H1 (cell line): Measurements from ENCODE around the gene TNPO3. TPM values are rescaled to one million over a fixed set of nuclear protein-coding genes. Genes with fewer than 3 reads are reported as not detected.

Source experiments
- CTCF ChIA-PET: fragments of 300-600 bp; sonication (Branson Sonifier 250); formaldehyde crosslinking; loops from one replicate; lab custom pipeline; 2021; ENCODE audit not compliant: partially characterized antibody; lab: Charles Lee
- POLR2A ChIA-PET: fragments of 300-600 bp; sonication (Branson Sonifier 250); formaldehyde crosslinking; loops from one replicate; lab custom pipeline; 2021; ENCODE audit warnings: inconsistent platforms; ENCODE audit not compliant: partially characterized antibody; lab: Charles Lee
- DNase-seq, 2 experiments: peaks; one replicate each; pipeline versions ENCODE4 v3.0.0 to v3.0.0-alpha.2; 2010 to 2022; ENCODE audit warnings: low spot score in 2 of 2, low read depth in 1 of 2, mixed read lengths in 1 of 2
- FAIRE-seq: peaks from 2 replicates; lab custom pipeline; 2011; peaks lifted over from hg19 to GRCh38; lab: Jason Lieb, UNC
- H2AFZ ChIP-seq: 2 replicates; pipeline ENCODE4 v1.8.1; 2012; ENCODE audit warnings: low read length, inconsistent platforms
- H2AK5ac ChIP-seq: 2 replicates; pipeline ENCODE4 v1.6.1; 2013; ENCODE audit warnings: low read depth, low read length
- H2BK120ac ChIP-seq: replicated peaks from 2 replicates; pipeline ENCODE3; 2013; ENCODE audit warnings: low read depth, low read length, inconsistent platforms
- H2BK12ac ChIP-seq: 2 replicates; pipeline ENCODE4 v1.6.1; 2013; ENCODE audit warnings: low read depth, low read length
- H2BK15ac ChIP-seq: 2 replicates; pipeline ENCODE4 v1.6.1; 2013; ENCODE audit warnings: low read length
- H2BK20ac ChIP-seq: 2 replicates; pipeline ENCODE4 v1.6.1; 2013; ENCODE audit warnings: low read length
- H2BK5ac ChIP-seq: 2 replicates; pipeline ENCODE4 v1.6.1; 2013; ENCODE audit warnings: low read depth, low read length
- H3K14ac ChIP-seq: 2 replicates; pipeline ENCODE4 v1.6.1; 2013; ENCODE audit warnings: inconsistent platforms; ENCODE audit not compliant: insufficient read length
- H3K18ac ChIP-seq: 2 replicates; pipeline ENCODE4 v1.6.1; 2013; ENCODE audit warnings: low read length; ENCODE audit errors: extremely low read depth
- H3K23ac ChIP-seq: 2 replicates; pipeline ENCODE4 v1.6.1; 2013; ENCODE audit warnings: inconsistent platforms; ENCODE audit not compliant: insufficient read length
- H3K23me2 ChIP-seq: 2 replicates; pipeline ENCODE4 v1.6.1; 2013; ENCODE audit warnings: low read depth, low read length
- H3K27ac ChIP-seq: 2 replicates; pipeline ENCODE4 v1.6.1; 2011; ENCODE audit warnings: low read depth, low read length, inconsistent platforms
- H3K27me3 ChIP-seq, 4 experiments: replicated peaks in 1 of 4; 1 replicate in 1 of 4; 2 replicates in 3 of 4; pipeline versions ENCODE4 v1.6.1 to v1.8.1; 2011 to 2013; ENCODE audit warnings: low read length in 3 of 4, mild to moderate bottlenecking in 3 of 4, inconsistent platforms in 2 of 4, mixed read lengths in 2 of 4, moderate library complexity in 1 of 4; ENCODE audit not compliant: control insufficient read depth in 3 of 4, insufficient read depth in 3 of 4; ENCODE audit errors: extremely low read depth in 1 of 4
- H3K36me3 ChIP-seq, 4 experiments: 2 replicates each; pipeline versions ENCODE4 v1.6.1 to v1.8.1; 2011 to 2013; ENCODE audit warnings: mild to moderate bottlenecking in 4 of 4, low read length in 3 of 4, moderate library complexity in 2 of 4, control low read depth in 1 of 4, inconsistent platforms in 1 of 4; ENCODE audit not compliant: insufficient read depth in 4 of 4, control insufficient read depth in 2 of 4
- H3K4ac ChIP-seq: replicated peaks from 2 replicates; pipeline ENCODE3; 2013; ENCODE audit warnings: low read length, low read depth, mixed read lengths, inconsistent platforms; ENCODE audit not compliant: insufficient read length
- H3K4me1 ChIP-seq, 4 experiments: replicated peaks in 1 of 4; 1 replicate in 1 of 4; 2 replicates in 3 of 4; pipeline versions ENCODE4 v1.6.1 to v1.8.1; 2011 to 2013; ENCODE audit warnings: low read length in 3 of 4, inconsistent platforms in 2 of 4, mixed read lengths in 1 of 4; ENCODE audit not compliant: insufficient read depth in 4 of 4, control insufficient read depth in 3 of 4
- H3K4me2 ChIP-seq, 2 experiments: 2 replicates each; pipeline versions ENCODE4 v1.6.1 to v1.8.1; 2011 to 2013; ENCODE audit warnings: low read depth in 2 of 2, low read length in 2 of 2, control low read depth in 1 of 2, inconsistent platforms in 1 of 2, mild to moderate bottlenecking in 1 of 2; ENCODE audit not compliant: insufficient read depth in 1 of 2
- H3K4me3 ChIP-seq, 4 experiments: fragments of 200-600, 300-600 bp in 1 of 4; sonication (generic), shearing (Covaris generic), sonication (Bioruptor Twin) in 1 of 4; 2 replicates each; pipeline versions ENCODE4 v1.5.1 to v1.8.1; 2011 to 2016; ENCODE audit warnings: low read length in 4 of 4, low read depth in 3 of 4, control low read depth in 2 of 4, inconsistent platforms in 2 of 4, mild to moderate bottlenecking in 2 of 4, mixed read lengths in 1 of 4, moderate library complexity in 1 of 4; ENCODE audit not compliant: insufficient read depth in 2 of 4; ENCODE audit errors: extremely low read depth in 1 of 4
- H3K56ac ChIP-seq: replicated peaks from 2 replicates; pipeline ENCODE3; 2013; ENCODE audit warnings: low read depth, mild to moderate bottlenecking, mixed read lengths, low read length, inconsistent platforms; ENCODE audit not compliant: insufficient read length
- H3K79me1 ChIP-seq: 2 replicates; pipeline ENCODE4 v1.6.1; 2013; ENCODE audit warnings: low read depth, low read length, control low read depth
- H3K79me2 ChIP-seq, 2 experiments: 2 replicates each; pipeline versions ENCODE4 v1.6.1 to v1.8.1; 2012 to 2013; ENCODE audit warnings: low read length in 2 of 2, mild to moderate bottlenecking in 2 of 2, inconsistent platforms in 1 of 2; ENCODE audit not compliant: insufficient read depth in 2 of 2, control insufficient read depth in 1 of 2
- H3K9ac ChIP-seq, 4 experiments: replicated peaks in 1 of 4; 1 replicate in 1 of 4; 2 replicates in 3 of 4; pipeline versions ENCODE4 v1.6.1 to v1.8.1; 2011 to 2013; ENCODE audit warnings: low read depth in 3 of 4, low read length in 3 of 4, control low read depth in 2 of 4, mild to moderate bottlenecking in 2 of 4, moderate library complexity in 2 of 4, inconsistent platforms in 1 of 4; ENCODE audit errors: extremely low read depth in 1 of 4
- H3K9me3 ChIP-seq, 2 experiments: 2 replicates each; pipeline versions ENCODE4 v1.6.1 to v1.8.1; 2012 to 2013; ENCODE audit warnings: mild to moderate bottlenecking in 2 of 2, moderate library complexity in 2 of 2, control low read depth in 1 of 2, inconsistent platforms in 1 of 2, low read depth in 1 of 2, low read length in 1 of 2, mixed read lengths in 1 of 2; ENCODE audit not compliant: insufficient read depth in 2 of 2
- H4K20me1 ChIP-seq, 2 experiments: replicated peaks in 1 of 2; 2 replicates each; pipeline versions ENCODE3 to v1.8.1; 2011 to 2013; ENCODE audit warnings: inconsistent platforms in 2 of 2, low read length in 2 of 2, mild to moderate bottlenecking in 1 of 2; ENCODE audit not compliant: insufficient read depth in 2 of 2, control insufficient read depth in 1 of 2
- H4K5ac ChIP-seq: 2 replicates; pipeline ENCODE4 v1.6.1; 2013; ENCODE audit warnings: low read length, low read depth, mixed read lengths, inconsistent platforms; ENCODE audit not compliant: insufficient read length
- H4K8ac ChIP-seq: 2 replicates; pipeline ENCODE4 v1.8.0; 2013; ENCODE audit warnings: mild to moderate bottlenecking, moderate library complexity, low read length, inconsistent platforms; ENCODE audit not compliant: insufficient read depth; ENCODE audit errors: extremely low read depth
- H4K91ac ChIP-seq: replicated peaks from 2 replicates; pipeline ENCODE3; 2013; ENCODE audit warnings: low read length, mixed read lengths, inconsistent platforms; ENCODE audit not compliant: insufficient read length
- ASH2L ChIP-seq: fragments of 200-600, 300-600 bp; sonication (generic); IDR thresholded peaks from one replicate; pipeline ENCODE4 v1.7.1; 2017; ENCODE audit warnings: low read length
- BACH1 ChIP-seq: IDR thresholded peaks from 2 replicates; pipeline ENCODE4 v1.6.1; 2012; ENCODE audit warnings: low read length, improper control_type of control experiment
- KDM4A ChIP-seq: IDR thresholded peaks from one replicate; pipeline ENCODE4 v1.7.1; 2012; ENCODE audit warnings: low read depth, mild to moderate bottlenecking, moderate library complexity, low read length, inconsistent platforms; ENCODE audit not compliant: severe bottlenecking
- MAFK ChIP-seq: IDR thresholded peaks from 2 replicates; pipeline ENCODE4 v1.6.1; 2012; ENCODE audit warnings: low read depth, mild to moderate bottlenecking, improper control_type of control experiment, low read length
- POLR2A ChIP-seq, 2 experiments: IDR thresholded peaks; 1 replicate in 1 of 2; 2 replicates in 1 of 2; pipeline ENCODE4 v1.6.1; 2011; ENCODE audit warnings: low read depth in 2 of 2, low read length in 2 of 2, mild to moderate bottlenecking in 2 of 2; ENCODE audit errors: control extremely low read depth in 1 of 2
- POLR2AphosphoS5 ChIP-seq: IDR thresholded peaks from 2 replicates; pipeline ENCODE4 v1.6.1; 2011; ENCODE audit warnings: low read depth, low read length
- POU5F1 ChIP-seq: IDR thresholded peaks from 2 replicates; pipeline ENCODE4 v1.6.1; 2011; ENCODE audit warnings: low read depth, mild to moderate bottlenecking, low read length, moderate library complexity
- RBBP5 ChIP-seq: IDR thresholded peaks from 2 replicates; pipeline ENCODE4 v1.7.1; 2012; ENCODE audit warnings: low read depth, mild to moderate bottlenecking, inconsistent platforms, low read length, moderate library complexity, borderline replicate concordance
- RFX5 ChIP-seq: IDR thresholded peaks from 2 replicates; pipeline ENCODE4 v1.6.1; 2011; ENCODE audit warnings: low read depth, low read length, improper control_type of control experiment, borderline replicate concordance
- RXRA ChIP-seq: IDR thresholded peaks from 2 replicates; pipeline ENCODE4 v1.6.1; 2011; ENCODE audit warnings: low read depth, mild to moderate bottlenecking, low read length, moderate library complexity; ENCODE audit not compliant: insufficient read depth
- SP4 ChIP-seq: IDR thresholded peaks from 2 replicates; pipeline ENCODE4 v1.6.1; 2012; ENCODE audit warnings: low read length, inconsistent platforms
- WGBS, 2 experiments: shearing (Covaris generic) in 1 of 2; methylation state at CpG; one replicate each; pipeline versions ENCODE4 v1.1.6 to v1.1.7; 2013 to 2015; ENCODE audit warnings: low lambda C conversion rate in 2 of 2, mixed read lengths in 2 of 2, inconsistent platforms in 1 of 2, low coverage in 1 of 2, missing lambda C conversion rate in 1 of 2; ENCODE audit not compliant: insufficient replicate concordance in 2 of 2, insufficient coverage in 1 of 2, insufficient read length in 1 of 2; ENCODE audit errors: extremely low coverage in 1 of 2, missing lambda C conversion rate in 1 of 2; 5-methylcytosine and 5-hydroxymethylcytosine counted together
- polyA plus RNA-seq, 7 experiments: library from polyadenylated mRNA; depleted of rRNA in 3 of 7; stranded (reverse) in 5 of 7; unstranded in 2 of 7; fragments of >200 nt in 5 of 7; fragments of 200-250 nt in 2 of 7; gene quantifications; 1 replicate in 5 of 7; 2 replicates in 1 of 7; 4 replicates in 1 of 7; pipeline versions ENCODE4 v1.2.1 to v1.2.3, GENCODE V29; 2011 to 2013; ENCODE audit warnings: missing spikeins in 2 of 7, mixed read lengths in 2 of 7
- total RNA-seq: library from RNA; stranded (reverse); fragmentation: NEBNext Ultra II Directional; extraction: Animal tissue kit (Norgen Biotek cat#: 25700); gene quantifications from 2 replicates; pipeline ENCODE4 v1.2.1, GENCODE V29; 2021
- TF ChIP-seq, protein P1 (sequence below): IDR thresholded peaks from 2 replicates; pipeline ENCODE4 v1.6.1; 2012; ENCODE audit warnings: inconsistent platforms

Gene TNPO3
- total and polyA plus RNA-seq, 2 of the 8 experiments (the other 6 are each of a cell fraction or from before 2014, with no cell fraction given) = 67.6 to 99.2 TPM

DNA sequence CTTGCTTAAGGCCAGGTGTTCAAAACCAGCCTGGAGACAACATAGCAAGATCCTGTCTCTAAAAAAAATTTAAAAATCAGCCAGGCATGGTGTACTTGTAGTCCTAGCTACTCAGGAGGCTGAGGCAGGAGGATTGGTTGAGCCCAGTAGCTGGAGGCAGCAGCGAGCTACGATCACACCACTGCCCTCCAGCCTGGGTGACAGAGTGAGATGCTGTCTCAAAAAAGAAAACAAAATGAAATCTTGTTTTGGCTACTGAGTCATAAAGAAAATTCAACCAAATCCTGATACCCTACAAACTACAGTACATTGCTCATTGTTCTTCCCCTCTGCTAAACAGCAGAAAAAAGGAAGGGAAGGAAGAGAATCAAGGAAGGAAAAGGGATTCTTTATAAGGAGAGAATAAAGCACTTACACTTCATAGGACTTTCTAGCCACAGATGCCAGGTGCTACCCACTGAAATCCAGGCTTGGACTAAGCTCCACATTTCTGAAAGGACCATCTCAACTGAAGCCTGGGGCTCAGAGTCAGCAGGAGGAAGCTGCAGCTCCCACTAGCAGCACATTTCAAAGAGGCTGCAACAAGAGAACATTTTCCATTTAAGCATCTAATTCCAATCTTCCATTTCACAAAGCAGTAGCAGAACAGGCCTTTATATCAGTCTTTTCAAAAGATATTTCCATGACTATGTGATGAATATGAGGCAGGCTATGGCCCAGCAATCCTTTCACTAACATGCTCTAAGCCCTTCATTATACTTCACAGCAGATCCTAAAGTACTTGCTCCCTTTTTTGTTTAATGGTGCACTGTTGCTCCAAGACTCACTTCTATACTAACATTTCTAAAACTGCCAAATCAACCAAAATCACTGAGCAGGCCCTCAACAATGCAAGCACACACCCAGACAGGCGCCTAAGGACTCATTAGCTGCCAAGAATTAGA lies 13.5 kb downstream of the TNPO3 start:
- ChIA-PET POLR2A (interaction anchor here (1.1 to 4.6 kb wide), 3 partner anchors 12 to 18 kb away, joined by 4 to 41 read pairs (median 5); partner anchors contain the start of gene TNPO3), CTCF (interaction anchor here (0.6 to 2.2 kb wide), 3 partner anchors 13 to 50 kb away, joined by 3 to 13 read pairs (median 8); partner anchors contain the start of gene TNPO3)
- no peak overlapping the region for H3K56ac ChIP-seq
- no peak overlapping the region for H3K14ac ChIP-seq
- H2BK15ac ChIP-seq = no peak overlapping the region
- H3K23ac ChIP-seq = no peak overlapping the region
- no peak overlapping the region; a peak in 1 of 7 replicates for H3K9ac ChIP-seq
- H3K4ac ChIP-seq = no peak overlapping the region
- no peak overlapping the region for H2AK5ac ChIP-seq
- no peaks in the 10 kb centered on the region for H3K27me3 ChIP-seq
- FAIRE-seq (no peak), DNase-seq (no peak)
- no peak overlapping the region for H2BK120ac ChIP-seq
- no peak overlapping the region for H4K5ac ChIP-seq
- H3K27ac ChIP-seq = no peak overlapping the region
- no peaks in the 10 kb centered on the region; the same call in none of the 2 replicates for H3K79me1 ChIP-seq
- H4K20me1 ChIP-seq = peaks cover 10 to 11% of the 10 kb centered on the region in 2 experiments
- H4K91ac ChIP-seq = no peak overlapping the region
- WGBS, 2 experiments = 85% methylated on average over 3 of the region's 3 CpGs; no CpG with 5 or more reads in 1 of the 2 experiments
- no peak overlapping the region for H4K8ac ChIP-seq
- H3K18ac ChIP-seq = no peak overlapping the region
- no peaks in the 10 kb centered on the region for H3K9me3 ChIP-seq
- H3K4me3 ChIP-seq = 0 out of 8 replicates have a peak overlapping the region, but pooled peaks of 1 of the 4 experiments have one; percentile 21
- H3K79me2 ChIP-seq = peaks cover 14 to 99% of the 10 kb centered on the region in 2 experiments
- H2BK5ac ChIP-seq = no peak overlapping the region
- no peak overlapping the region for H2BK12ac ChIP-seq
- H2BK20ac ChIP-seq = no peak overlapping the region
- peaks cover 3 to 9% (median 5%) of the 10 kb centered on the region in 4 experiments; a peak in 6 of 8 replicates for H3K36me3 ChIP-seq
- 0 out of 2 replicates have a peak, but pooled peaks cover 3% of the 10 kb centered on the region for H3K23me2 ChIP-seq
- H3K4me1 ChIP-seq = peaks cover 3 to 16% (median 6%) of the 10 kb centered on the region in 4 experiments; a peak in 6 of 7 replicates
- no peak overlapping the region for H2AFZ ChIP-seq
- H3K4me2 ChIP-seq = peak overlapping the region; percentile 50 to 55
- TF ChIP-seq, protein P1, sequence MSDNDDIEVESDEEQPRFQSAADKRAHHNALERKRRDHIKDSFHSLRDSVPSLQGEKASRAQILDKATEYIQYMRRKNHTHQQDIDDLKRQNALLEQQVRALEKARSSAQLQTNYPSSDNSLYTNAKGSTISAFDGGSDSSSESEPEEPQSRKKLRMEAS = no peak
- no peak for TF ChIP-seq RBBP5
- no peak for TF ChIP-seq MAFK
- no peak for TF ChIP-seq SP4
- TF ChIP-seq RFX5 = no peak
- TF ChIP-seq POU5F1 = no peak
- no peak for TF ChIP-seq ASH2L
- no peak for TF ChIP-seq RXRA
- no peak for TF ChIP-seq POLR2A (IDR thresholded peaks at IDR 0.05; ENCODE audit: control extremely low read depth in 1 of 2, low read depth in 2 of 2, low read length in 2 of 2)
- TF ChIP-seq KDM4A = no peak
- TF ChIP-seq BACH1 = no peak
- no peak for TF ChIP-seq POLR2AphosphoS5
